Loucy (cell line): ENCODE results near the gene TMEM132C.
"Not testable (repeated sequence)": the region's sequence is repeated elsewhere in the genome, so short reads cannot be mapped to it uniquely, and the experiment has no call there.

ENCODE experiments used
- H2AFZ ChIP-seq: fragments of 200-600 bp; sonication (generic); 2 replicates; pipeline ENCODE4 v1.6.0; 2016; ENCODE audit warnings: antibody characterized with exemption, mild to moderate bottlenecking, low read length, moderate library complexity
- H3F3A ChIP-seq: fragments of 200-600 bp; 2 replicates; pipeline ENCODE4 v1.6.0; 2016; ENCODE audit warnings: antibody characterized with exemption, low read depth, mild to moderate bottlenecking
- H3K27me3 ChIP-seq: fragments of 200-600 bp; sonication (generic); 2 replicates; pipeline ENCODE4 v1.6.1; 2014; ENCODE audit warnings: low read length, mild to moderate bottlenecking; ENCODE audit not compliant: insufficient read depth, poor library complexity, severe bottlenecking
- H3K36me3 ChIP-seq: fragments of 200-600 bp; sonication (generic); 2 replicates; pipeline ENCODE4 v1.6.1; 2016; ENCODE audit warnings: low read length; ENCODE audit not compliant: insufficient read depth
- H3K4me1 ChIP-seq: fragments of 200-600 bp; sonication (generic); 2 replicates; pipeline ENCODE4 v1.5.1; 2014; ENCODE audit warnings: low read length, mild to moderate bottlenecking; ENCODE audit not compliant: insufficient read depth, poor library complexity, severe bottlenecking
- H3K4me2 ChIP-seq: fragments of 200-600 bp; sonication (generic); 2 replicates; pipeline ENCODE4 v1.6.0; 2014; ENCODE audit warnings: antibody characterized with exemption, low read length, low read depth, mild to moderate bottlenecking; ENCODE audit not compliant: poor library complexity, severe bottlenecking
- H3K4me3 ChIP-seq: fragments of 200-600 bp; sonication (generic); 2 replicates; pipeline ENCODE4 v1.5.1; 2014; ENCODE audit warnings: low read length, mild to moderate bottlenecking, mixed read lengths; ENCODE audit not compliant: poor library complexity, severe bottlenecking
- H3K79me2 ChIP-seq: fragments of 200-600 bp; sonication (generic); 2 replicates; pipeline ENCODE4 v1.6.1; 2014; ENCODE audit warnings: low read length; ENCODE audit not compliant: insufficient read depth
- H3K9ac ChIP-seq: fragments of 200-600 bp; sonication (generic); 2 replicates; pipeline ENCODE4 v1.6.0; 2014; ENCODE audit warnings: mild to moderate bottlenecking, low read depth, low read length, moderate library complexity; ENCODE audit not compliant: poor library complexity, severe bottlenecking
- H3K9me2 ChIP-seq: fragments of 200-600 bp; sonication (generic); replicated peaks from 2 replicates; pipeline ENCODE4 v1.6.1; 2016; ENCODE audit warnings: low read depth, low read length, mixed read lengths
- H3K9me3 ChIP-seq: fragments of 200-600 bp; sonication (generic); 2 replicates; pipeline ENCODE4 v1.6.1; 2014; ENCODE audit warnings: mild to moderate bottlenecking, antibody characterized with exemption, low read length, low read depth; ENCODE audit not compliant: insufficient read depth
- H4K20me1 ChIP-seq: fragments of 200-600 bp; sonication (generic); 2 replicates; pipeline ENCODE4 v1.6.0; 2014; ENCODE audit warnings: antibody characterized with exemption, low read length, mild to moderate bottlenecking; ENCODE audit not compliant: insufficient read depth, poor library complexity, severe bottlenecking
- CTCF ChIP-seq: fragments of 200-600 bp; sonication (generic); conservative IDR thresholded peaks from 2 replicates; pipeline ENCODE4 v1.5.1; 2014; ENCODE audit warnings: mild to moderate bottlenecking, antibody characterized with exemption, low read length
- EZH2phosphoT487 ChIP-seq: fragments of 200-600 bp; IDR thresholded peaks from 2 replicates; pipeline ENCODE4 v1.6.1; 2018; ENCODE audit warnings: antibody characterized with exemption, mild to moderate bottlenecking, moderate library complexity, borderline replicate concordance

The TMEM132C gene

DNA sequence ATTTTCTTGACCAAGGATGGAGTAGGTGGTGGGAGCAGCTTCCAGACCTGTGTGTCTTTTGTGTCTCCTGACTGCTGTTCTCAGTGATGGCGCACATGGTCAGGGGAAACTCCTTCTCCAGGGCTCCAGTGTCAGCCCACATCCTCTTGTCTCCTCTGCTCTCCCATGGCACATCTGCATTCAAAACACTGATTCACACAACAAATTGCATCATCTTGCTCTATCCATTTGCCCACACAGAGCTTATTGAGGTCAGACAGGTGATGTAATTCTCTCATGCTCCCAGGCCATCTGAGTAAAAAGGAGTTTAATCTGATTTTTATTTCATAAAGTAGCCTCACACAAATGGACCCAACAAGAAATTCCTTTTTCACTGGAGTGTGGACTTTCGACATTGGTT, 21.8 kb upstream of the TMEM132C start:
- Histone ChIP-seq H3K9me2 (no peaks in the 10 kb centered on the region), H3K36me3 (no peaks in the 10 kb centered on the region), H3K79me2 (no peaks in the 10 kb centered on the region), H3F3A (no peaks in the 10 kb centered on the region), H3K9me3 (peaks cover 5% of the 10 kb centered on the region; the same call in 1 of the 2 replicates), H3K4me2 (no peak overlapping the region), H3K27me3 (no peaks in the 10 kb centered on the region), H3K4me3 (no peak overlapping the region), H2AFZ (no peak overlapping the region), H4K20me1 (no peaks in the 10 kb centered on the region), H3K4me1 (no peaks in the 10 kb centered on the region), H3K9ac (no peak overlapping the region)
- no peak for TF ChIP-seq CTCF
- TF ChIP-seq EZH2phosphoT487, result no peak

- H3K9ac ChIP-seq, result no peak overlapping the region
- no peaks in the 10 kb centered on the region for H3K4me1 ChIP-seq
- H3K36me3 ChIP-seq, result no peaks in the 10 kb centered on the region
- no peak overlapping the region for H3K4me2 ChIP-seq
- no peaks in the 10 kb centered on the region for H3K9me2 ChIP-seq
- H3F3A ChIP-seq, result no peaks in the 10 kb centered on the region
- no peaks in the 10 kb centered on the region for H4K20me1 ChIP-seq
- H3K4me3 ChIP-seq, result no peak overlapping the region
- H3K79me2 ChIP-seq, result no peaks in the 10 kb centered on the region
- H2AFZ ChIP-seq, result no peak overlapping the region
- H3K27me3 ChIP-seq, result no peaks in the 10 kb centered on the region
- peaks cover 5% of the 10 kb centered on the region; the same call in 1 of the 2 replicates for H3K9me3 ChIP-seq
- TF ChIP-seq EZH2phosphoT487 (no peak), CTCF (no peak)
Observed at GRCh38 chr12:128245905-128246304, 21.1 kb upstream of the TMEM132C start.

GRCh38 chr12:128250096-128250495, 16.9 kb upstream of the TMEM132C start:
- H3K79me2 ChIP-seq, result no peaks in the 10 kb centered on the region
- H3K4me1 ChIP-seq, result no peaks in the 10 kb centered on the region
- H3K9ac ChIP-seq, result no peak overlapping the region
- no peaks in the 10 kb centered on the region for H3K9me2 ChIP-seq
- TF ChIP-seq EZH2phosphoT487 (no peak), CTCF (no peak)
- H2AFZ ChIP-seq, result no peak overlapping the region
- H3F3A ChIP-seq, result no peaks in the 10 kb centered on the region
- H3K4me2 ChIP-seq, result no peak overlapping the region
- no peaks in the 10 kb centered on the region for H4K20me1 ChIP-seq
- H3K27me3 ChIP-seq, result no peaks in the 10 kb centered on the region
- no peak overlapping the region for H3K4me3 ChIP-seq
- H3K36me3 ChIP-seq, result no peaks in the 10 kb centered on the region
- peaks cover 5% of the 10 kb centered on the region; the same call in 1 of the 2 replicates for H3K9me3 ChIP-seq

DNA sequence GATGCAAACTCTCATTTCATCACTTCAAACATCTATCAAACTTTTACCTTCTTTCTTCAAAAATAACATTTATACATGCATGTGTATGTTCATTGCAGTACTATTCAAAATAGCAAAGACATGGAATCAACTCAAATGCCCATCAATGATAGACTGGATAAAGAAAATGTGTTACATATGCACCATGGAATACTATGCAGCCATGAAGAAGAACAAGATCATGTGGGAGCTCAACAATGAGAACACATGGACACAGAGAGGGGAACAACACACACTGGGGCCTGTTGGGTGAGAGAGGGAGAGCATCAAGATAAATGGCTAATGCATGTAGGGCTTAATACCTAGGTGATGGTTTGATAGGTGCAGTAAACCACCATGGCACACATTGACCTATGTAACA, 13.1 kb upstream of the TMEM132C start:
- H4K20me1 ChIP-seq, H3F3A ChIP-seq, H2AFZ ChIP-seq, H3K4me1 ChIP-seq, H3K4me3 ChIP-seq, H3K9me2 ChIP-seq, H3K79me2 ChIP-seq, H3K9ac ChIP-seq, H3K4me2 ChIP-seq, H3K36me3 ChIP-seq, H3K27me3 ChIP-seq, H3K9me3 ChIP-seq: not testable (repeated sequence)
